Hepatocyte (in vitro differentiated cells): ENCODE measurements around the gene FOXQ1. TPM values are rescaled to one million over a fixed set of nuclear protein-coding genes. Genes with fewer than 3 reads are reported as not detected.
A peak's percentile ranks its signal among the peaks of the same experiment; 100 is the strongest.

Experiments used
- DNase-seq: peaks from one replicate; pipeline ENCODE4 v3.0.0-alpha.2; 2016; ENCODE audit warnings: low spot score
- H2AFZ ChIP-seq: fragments of 200-600 bp; sonication (generic); 2 replicates; pipeline ENCODE4 v1.6.0; 2016; ENCODE audit warnings: antibody characterized with exemption, mild to moderate bottlenecking
- H3K27ac ChIP-seq: fragments of 200-600 bp; sonication (generic); 2 replicates; pipeline ENCODE4 v1.5.1; 2016; ENCODE audit warnings: mild to moderate bottlenecking
- H3K27me3 ChIP-seq: fragments of 200-600 bp; sonication (generic); 2 replicates; pipeline ENCODE4 v1.6.1; 2016
- H3K36me3 ChIP-seq: fragments of 200-600 bp; sonication (generic); replicated peaks from 2 replicates; pipeline ENCODE4 v1.5.1; 2016; ENCODE audit warnings: low read depth; ENCODE audit not compliant: insufficient read depth
- H3K4me1 ChIP-seq: fragments of 200-600 bp; sonication (generic); 2 replicates; pipeline ENCODE4 v1.5.1; 2016; ENCODE audit warnings: mild to moderate bottlenecking, moderate library complexity; ENCODE audit not compliant: insufficient read depth
- H3K4me2 ChIP-seq: fragments of 200-600 bp; sonication (generic); 2 replicates; pipeline ENCODE4 v1.6.0; 2016
- H3K4me3 ChIP-seq: fragments of 200-600 bp; sonication (generic); 2 replicates; pipeline ENCODE4 v1.5.1; 2016; ENCODE audit warnings: mild to moderate bottlenecking
- H3K79me2 ChIP-seq: fragments of 200-600 bp; sonication (generic); 2 replicates; pipeline ENCODE4 v1.6.0; 2017; ENCODE audit warnings: mild to moderate bottlenecking
- H3K9me2 ChIP-seq: fragments of 200-600 bp; sonication (generic); replicated peaks from 2 replicates; pipeline ENCODE4 v1.6.0; 2017; ENCODE audit warnings: mild to moderate bottlenecking; ENCODE audit not compliant: insufficient read depth
- H3K9me3 ChIP-seq: fragments of 200-600 bp; sonication (generic); 2 replicates; pipeline ENCODE4 v1.5.1; 2016; ENCODE audit warnings: low read depth, mild to moderate bottlenecking
- H4K20me1 ChIP-seq: fragments of 200-600 bp; sonication (generic); 2 replicates; pipeline ENCODE4 v1.6.0; 2016; ENCODE audit warnings: mild to moderate bottlenecking; ENCODE audit not compliant: insufficient read depth, poor library complexity, severe bottlenecking
- EZH2 ChIP-seq: fragments of 200-600 bp; sonication (generic); IDR thresholded peaks from 2 replicates; pipeline ENCODE4 v1.6.1; 2016; ENCODE audit warnings: antibody characterized with exemption, mild to moderate bottlenecking, borderline replicate concordance
- EZH2phosphoT487 ChIP-seq: fragments of 200-600 bp; sonication (generic); IDR thresholded peaks from one replicate; pipeline ENCODE4 v1.6.1; 2018; ENCODE audit warnings: antibody characterized with exemption, mild to moderate bottlenecking, low read depth, moderate library complexity; ENCODE audit not compliant: unreplicated experiment, severe bottlenecking
- WGBS: methylation state at CpG from one replicate; pipeline ENCODE4 v1.1.6; 2016; ENCODE audit warnings: low lambda C conversion rate; ENCODE audit errors: missing lambda C conversion rate; 5-methylcytosine and 5-hydroxymethylcytosine counted together
- polyA plus RNA-seq: library from polyadenylated mRNA; unstranded; fragments of >200 nt; fragmentation: Nextera tagmentation; extraction: Ambion mirVana; gene quantifications from 2 replicates; pipeline ENCODE4 v1.2.1, GENCODE V29; 2016
- total RNA-seq: library from RNA; depleted of rRNA; stranded (reverse); fragments of >200 nt; gene quantifications from 2 replicates; pipeline ENCODE4 v1.2.3, GENCODE V29; 2014
- TF ChIP-seq, protein P1 (sequence below): fragments of 200-600 bp; sonication (generic); IDR thresholded peaks from 2 replicates; pipeline ENCODE4 v1.5.1; 2016; ENCODE audit warnings: antibody characterized with exemption, mild to moderate bottlenecking; ENCODE audit not compliant: poor library complexity

Gene FOXQ1
- total and polyA plus RNA-seq, 2 experiments from 2014 or later, result 12.8 to 25.9 TPM

DNA sequence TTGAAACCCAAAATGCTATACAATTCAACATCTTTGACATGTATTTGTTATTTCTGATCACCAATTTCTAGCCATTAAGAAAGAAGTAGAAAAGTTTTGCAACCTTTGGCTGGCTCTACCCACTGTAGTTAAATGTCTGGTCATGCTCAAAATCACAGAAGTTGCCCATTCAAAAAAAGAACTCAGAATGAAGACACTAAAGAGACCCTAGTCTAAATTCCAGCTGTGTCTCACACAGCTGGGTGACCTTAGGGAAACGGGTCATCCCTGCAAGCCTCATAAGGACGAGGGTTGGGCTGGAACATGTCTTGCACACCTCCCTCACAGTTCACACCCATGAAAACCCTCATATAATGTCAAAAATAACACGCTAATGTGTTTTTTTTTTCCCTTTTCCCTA, 10.3 kb downstream of the FOXQ1 start:
- Histone ChIP-seq H3K79me2 (no peaks in the 10 kb centered on the region), H4K20me1 (no peaks in the 10 kb centered on the region), H3K27me3 (no peaks in the 10 kb centered on the region), H3K36me3 (no peaks in the 10 kb centered on the region), H2AFZ (no peak overlapping the region), H3K4me2 (peak overlapping the region; percentile 17), H3K9me2 (no peaks in the 10 kb centered on the region), H3K4me3 (no peak overlapping the region), H3K27ac (peak overlapping the region; percentile 78), H3K4me1 (peaks cover 38% of the 10 kb centered on the region), H3K9me3 (no peaks in the 10 kb centered on the region)
- WGBS, result 52% methylated on average over 3 of the region's 3 CpGs
- TF ChIP-seq, protein P1, sequence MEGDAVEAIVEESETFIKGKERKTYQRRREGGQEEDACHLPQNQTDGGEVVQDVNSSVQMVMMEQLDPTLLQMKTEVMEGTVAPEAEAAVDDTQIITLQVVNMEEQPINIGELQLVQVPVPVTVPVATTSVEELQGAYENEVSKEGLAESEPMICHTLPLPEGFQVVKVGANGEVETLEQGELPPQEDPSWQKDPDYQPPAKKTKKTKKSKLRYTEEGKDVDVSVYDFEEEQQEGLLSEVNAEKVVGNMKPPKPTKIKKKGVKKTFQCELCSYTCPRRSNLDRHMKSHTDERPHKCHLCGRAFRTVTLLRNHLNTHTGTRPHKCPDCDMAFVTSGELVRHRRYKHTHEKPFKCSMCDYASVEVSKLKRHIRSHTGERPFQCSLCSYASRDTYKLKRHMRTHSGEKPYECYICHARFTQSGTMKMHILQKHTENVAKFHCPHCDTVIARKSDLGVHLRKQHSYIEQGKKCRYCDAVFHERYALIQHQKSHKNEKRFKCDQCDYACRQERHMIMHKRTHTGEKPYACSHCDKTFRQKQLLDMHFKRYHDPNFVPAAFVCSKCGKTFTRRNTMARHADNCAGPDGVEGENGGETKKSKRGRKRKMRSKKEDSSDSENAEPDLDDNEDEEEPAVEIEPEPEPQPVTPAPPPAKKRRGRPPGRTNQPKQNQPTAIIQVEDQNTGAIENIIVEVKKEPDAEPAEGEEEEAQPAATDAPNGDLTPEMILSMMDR, result no peak
- no peak for TF ChIP-seq EZH2phosphoT487
- TF ChIP-seq EZH2, result no peak
- DNase-seq, result no peak

DNA sequence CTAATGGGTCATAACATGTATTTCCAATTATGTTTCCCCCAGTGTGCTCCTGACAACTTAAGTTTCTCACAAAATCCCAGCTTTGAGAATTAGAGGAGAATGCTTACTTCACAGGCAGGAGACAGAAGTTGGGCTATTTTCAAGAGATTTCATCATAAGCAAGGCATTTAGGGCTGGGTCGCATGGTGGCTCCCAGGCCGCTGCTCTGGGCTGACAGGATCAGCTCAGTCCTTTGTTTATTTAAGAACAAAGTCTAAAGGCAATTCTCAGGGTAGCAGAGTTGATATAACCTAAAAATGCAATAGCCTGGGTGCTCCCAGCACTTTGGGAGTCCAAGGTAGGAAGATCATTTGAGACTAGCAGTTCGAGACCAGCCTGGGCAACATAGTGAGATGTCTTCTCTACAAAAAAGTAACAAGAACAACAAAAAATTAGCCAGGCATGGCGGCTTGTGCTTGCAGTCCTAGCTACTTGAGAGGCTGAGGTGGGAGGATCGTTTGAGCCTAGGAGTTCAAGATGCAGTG, 10.9 kb downstream of the FOXQ1 start:
- H3K9me2 ChIP-seq, result no peaks in the 10 kb centered on the region
- no peaks in the 10 kb centered on the region for H3K27me3 ChIP-seq
- WGBS, result 55% methylated on average over 5 of the region's 5 CpGs
- TF ChIP-seq, protein P1, result no peak
- TF ChIP-seq EZH2phosphoT487, result no peak
- no peak for TF ChIP-seq EZH2
- H4K20me1 ChIP-seq, result no peaks in the 10 kb centered on the region
- H3K9me3 ChIP-seq, result no peaks in the 10 kb centered on the region
- H3K79me2 ChIP-seq, result no peaks in the 10 kb centered on the region
- peak overlapping the region; percentile 17 for H3K4me2 ChIP-seq
- peaks cover 38% of the 10 kb centered on the region for H3K4me1 ChIP-seq
- DNase-seq, result peak; percentile 67
- H3K36me3 ChIP-seq, result no peaks in the 10 kb centered on the region
- no peak overlapping the region for H3K4me3 ChIP-seq
- peak overlapping the region; percentile 78 for H3K27ac ChIP-seq
- H2AFZ ChIP-seq, result no peak overlapping the region

DNA sequence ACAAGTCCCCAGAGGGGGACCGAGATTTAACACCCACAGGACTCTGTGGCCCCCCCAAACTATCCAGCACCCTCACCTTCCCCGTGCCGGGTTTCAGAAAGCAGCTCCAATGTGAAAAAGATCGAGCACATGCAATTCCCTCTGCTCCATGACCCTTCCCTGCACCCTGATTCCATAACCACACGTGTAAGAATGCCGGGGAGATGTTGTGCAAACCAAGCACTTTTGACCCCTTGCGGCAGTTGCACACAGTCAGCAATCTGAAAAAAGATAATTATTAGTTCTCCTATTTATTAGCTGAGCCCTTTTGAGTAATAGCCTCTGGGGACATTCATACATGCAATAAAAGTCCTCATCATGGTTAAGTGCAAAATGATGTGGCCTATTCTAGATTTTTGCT, 13.0 kb downstream of the FOXQ1 start:
- TF ChIP-seq EZH2phosphoT487 (no peak), EZH2 (no peak)
- TF ChIP-seq, protein P1, result no peak
- Histone ChIP-seq H3K27me3 (no peaks in the 10 kb centered on the region), H2AFZ (no peak overlapping the region), H3K4me1 (peaks cover 38% of the 10 kb centered on the region), H3K79me2 (no peaks in the 10 kb centered on the region), H3K4me2 (no peak overlapping the region), H3K9me2 (no peaks in the 10 kb centered on the region), H4K20me1 (no peaks in the 10 kb centered on the region), H3K27ac (peak overlapping the region; percentile 36), H3K9me3 (no peaks in the 10 kb centered on the region), H3K4me3 (no peak overlapping the region), H3K36me3 (no peaks in the 10 kb centered on the region)
- WGBS, result 83% methylated on average over 7 of the region's 7 CpGs
- DNase-seq, result no peak
